IMR-90 (cell line): ENCODE data around the gene TJP3. TPM values are rescaled to one million over a fixed set of nuclear protein-coding genes. Genes with fewer than 3 reads are reported as not detected.

Experiments
- ATAC-seq: fragments of 200-7000 bp; cut with Tn5 transposase; 2 replicates; pipeline ENCODE4 v1.9.1; 2020; ENCODE audit warnings: low read depth, mild to moderate bottlenecking, moderate library complexity
- BruUV-seq: library from RNA; stranded (reverse); fragments of 400-500 nt; replicated peaks from 2 replicates; lab custom pipeline; 2021; lab: Mats Ljungman, UMichigan
- CTCF ChIA-PET: fragments of 300-600 bp; formaldehyde crosslinking; extraction: SDS; loops from one replicate; lab custom pipeline; 2021; ENCODE audit warnings: antibody characterized with exemption; lab: Yijun Ruan, JAX
- POLR2A ChIA-PET: fragments of 300-600 bp; sonication (Branson Sonifier 250); formaldehyde crosslinking; loops from one replicate; lab custom pipeline; 2022; ENCODE audit warnings: antibody characterized with exemption; ENCODE audit not compliant: unreplicated experiment; lab: Charles Lee
- DNase-seq: peaks from one replicate; pipeline ENCODE4 v3.0.0; 2013
- H2AFZ ChIP-seq: replicated peaks from 2 replicates; pipeline ENCODE3; 2013; ENCODE audit warnings: low read length, mild to moderate bottlenecking; ENCODE audit not compliant: poor library complexity
- H2AK5ac ChIP-seq: 2 replicates; pipeline ENCODE4 v1.6.1; 2013; ENCODE audit warnings: low read depth, low read length, inconsistent platforms
- H2AK9ac ChIP-seq: replicated peaks from 2 replicates; pipeline ENCODE3; 2013; ENCODE audit warnings: mild to moderate bottlenecking, low read depth, low read length, moderate library complexity; ENCODE audit not compliant: poor library complexity
- H2BK120ac ChIP-seq: 2 replicates; pipeline ENCODE4 v1.6.1; 2013; ENCODE audit warnings: low read depth, low read length, inconsistent platforms
- H2BK15ac ChIP-seq: 3 replicates; pipeline ENCODE4 v1.6.1; 2013; ENCODE audit warnings: low read depth, low read length, inconsistent platforms
- H2BK20ac ChIP-seq: 2 replicates; pipeline ENCODE4 v1.6.1; 2013; ENCODE audit warnings: low read depth, mild to moderate bottlenecking, inconsistent platforms, low read length, moderate library complexity
- H2BK5ac ChIP-seq: 2 replicates; pipeline ENCODE4 v1.6.1; 2013; ENCODE audit warnings: mild to moderate bottlenecking, low read depth, low read length, inconsistent platforms; ENCODE audit not compliant: poor library complexity, severe bottlenecking
- H3K14ac ChIP-seq: replicated peaks from 2 replicates; pipeline ENCODE4 v1.6.1; 2013; ENCODE audit warnings: low read depth, low read length, inconsistent platforms
- H3K18ac ChIP-seq: 2 replicates; pipeline ENCODE4 v1.6.1; 2013; ENCODE audit warnings: low read depth, low read length, control low read depth
- H3K23ac ChIP-seq: 2 replicates; pipeline ENCODE4 v1.6.1; 2013; ENCODE audit warnings: low read depth, low read length, inconsistent platforms
- H3K27ac ChIP-seq: 2 replicates; pipeline ENCODE4 v1.5.1; 2013; ENCODE audit warnings: mild to moderate bottlenecking, control low read depth, low read length; ENCODE audit not compliant: insufficient read depth
- H3K27me3 ChIP-seq: 2 replicates; pipeline ENCODE4 v1.6.1; 2013; ENCODE audit warnings: low read length; ENCODE audit not compliant: control insufficient read depth, insufficient read depth
- H3K36me3 ChIP-seq: 2 replicates; pipeline ENCODE4 v1.6.1; 2013; ENCODE audit warnings: low read length, mixed read lengths; ENCODE audit not compliant: control insufficient read depth, insufficient read depth
- H3K4ac ChIP-seq: 2 replicates; pipeline ENCODE4 v1.6.1; 2013; ENCODE audit warnings: low read depth, low read length, inconsistent platforms
- H3K4me1 ChIP-seq: 2 replicates; pipeline ENCODE4 v1.6.1; 2013; ENCODE audit warnings: low read length, mixed read lengths; ENCODE audit not compliant: control insufficient read depth, insufficient read depth
- H3K4me2 ChIP-seq: 2 replicates; pipeline ENCODE4 v1.6.1; 2013; ENCODE audit warnings: low read depth, mild to moderate bottlenecking, control low read depth, low read length, moderate library complexity
- H3K4me3 ChIP-seq: 2 replicates; pipeline ENCODE4 v1.5.1; 2013; ENCODE audit warnings: low read depth, mild to moderate bottlenecking, control low read depth, low read length, moderate library complexity; ENCODE audit not compliant: insufficient read depth
- H3K56ac ChIP-seq: 2 replicates; pipeline ENCODE4 v1.6.1; 2013; ENCODE audit warnings: low read length, inconsistent platforms; ENCODE audit not compliant: insufficient read depth; ENCODE audit errors: extremely low read depth
- H3K79me1 ChIP-seq, 2 experiments: 2 replicates each; pipeline ENCODE4 v1.6.1; 2013; ENCODE audit warnings: low read length in 2 of 2, inconsistent platforms in 1 of 2, low read depth in 1 of 2
- H3K9ac ChIP-seq: 2 replicates; pipeline ENCODE4 v1.6.1; 2013; ENCODE audit warnings: low read depth, low read length, control low read depth
- H3K9me1 ChIP-seq: 2 replicates; pipeline ENCODE4 v1.6.1; 2013; ENCODE audit warnings: low read length, inconsistent platforms; ENCODE audit not compliant: insufficient read depth
- H3K9me3 ChIP-seq: 2 replicates; pipeline ENCODE4 v1.6.1; 2013; ENCODE audit warnings: low read length; ENCODE audit not compliant: control insufficient read depth, insufficient read depth
- H4K20me1 ChIP-seq: 2 replicates; pipeline ENCODE4 v1.6.1; 2013; ENCODE audit warnings: low read length, inconsistent platforms; ENCODE audit not compliant: insufficient read depth
- H4K5ac ChIP-seq: 2 replicates; pipeline ENCODE4 v1.6.1; 2013; ENCODE audit warnings: mild to moderate bottlenecking, low read depth, low read length, control low read depth
- H4K8ac ChIP-seq, 2 experiments: 2 replicates each; pipeline ENCODE4 v1.6.1; 2013; ENCODE audit warnings: low read depth in 2 of 2, low read length in 2 of 2, control low read depth in 1 of 2, inconsistent platforms in 1 of 2
- H4K91ac ChIP-seq: 2 replicates; pipeline ENCODE4 v1.6.1; 2013; ENCODE audit warnings: low read depth, low read length, inconsistent platforms; ENCODE audit not compliant: insufficient read depth
- BHLHE40 ChIP-seq: fragments of 150-350 bp; IDR thresholded peaks from 2 replicates; pipeline ENCODE4 v1.6.1; 2016; ENCODE audit warnings: mild to moderate bottlenecking, low read depth, low read length
- CEBPB ChIP-seq: IDR thresholded peaks from 2 replicates; pipeline ENCODE4 v1.6.1; 2012; ENCODE audit warnings: low read depth, low read length, improper control_type of control experiment
- CHD1 ChIP-seq: IDR thresholded peaks from 2 replicates; pipeline ENCODE4 v1.6.1; 2012; ENCODE audit warnings: low read depth, low read length, improper control_type of control experiment
- FOS ChIP-seq: fragments of 150-350 bp; IDR thresholded peaks from 2 replicates; pipeline ENCODE4 v1.6.1; 2016; ENCODE audit warnings: low read depth, low read length
- MAFK ChIP-seq: IDR thresholded peaks from 2 replicates; pipeline ENCODE4 v1.6.1; 2012; ENCODE audit warnings: low read depth, low read length, improper control_type of control experiment
- MAZ ChIP-seq: IDR thresholded peaks from 2 replicates; pipeline ENCODE4 v1.6.1; 2012; ENCODE audit warnings: low read depth, mild to moderate bottlenecking, low read length, improper control_type of control experiment, moderate library complexity, borderline replicate concordance
- MXI1 ChIP-seq: IDR thresholded peaks from 2 replicates; pipeline ENCODE4 v1.6.1; 2012; ENCODE audit warnings: low read depth, mild to moderate bottlenecking, low read length, moderate library complexity, borderline replicate concordance
- NFE2L2 ChIP-seq: fragments of 150-350 bp; IDR thresholded peaks from 2 replicates; pipeline ENCODE4 v1.6.1; 2016; ENCODE audit warnings: low read depth, mild to moderate bottlenecking, low read length
- POLR2A ChIP-seq: IDR thresholded peaks from 2 replicates; pipeline ENCODE4 v1.6.1; 2012; ENCODE audit warnings: mild to moderate bottlenecking, low read depth, low read length
- RAD21 ChIP-seq: IDR thresholded peaks from 2 replicates; pipeline ENCODE4 v1.6.1; 2012; ENCODE audit warnings: low read length, improper control_type of control experiment
- RCOR1 ChIP-seq: IDR thresholded peaks from 2 replicates; pipeline ENCODE4 v1.6.1; 2012; ENCODE audit warnings: mild to moderate bottlenecking, low read length, improper control_type of control experiment; ENCODE audit not compliant: insufficient replicate concordance
- RFX5 ChIP-seq: IDR thresholded peaks from 2 replicates; pipeline ENCODE4 v1.8.0; 2012; ENCODE audit warnings: low read depth, mild to moderate bottlenecking, low read length, moderate library complexity
- SMC3 ChIP-seq: fragments of 150-350 bp; IDR thresholded peaks from 2 replicates; pipeline ENCODE4 v1.6.1; 2016; ENCODE audit warnings: low read depth, mild to moderate bottlenecking, antibody characterized with exemption, low read length, moderate library complexity
- WGBS, 2 experiments: methylation state at CpG; one replicate each; pipeline versions ENCODE4 v1.1.5 to v1.1.7; 2013; ENCODE audit warnings: missing lambda C conversion rate in 2 of 2; ENCODE audit not compliant: insufficient read length in 1 of 2; ENCODE audit errors: extremely low coverage in 2 of 2; 5-methylcytosine and 5-hydroxymethylcytosine counted together
- dilution Hi-C: fragments of 300-500 bp; cut with HindIII; formaldehyde crosslinking; loops from one replicate; pipeline ENCODE4 v1.14.3; 2018; ENCODE audit warnings: low sequenced_read_pairs; ENCODE audit not compliant: unreplicated experiment
- in situ Hi-C: fragments of 300-500 bp; cut with MboI; formaldehyde crosslinking; loops from 3 replicates; pipeline ENCODE4 v1.14.3; 2019; ENCODE audit warnings: low sequenced_read_pairs, inconsistent platforms, mixed read lengths
- intact Hi-C: fragments of 100-400 bp; cut with micrococcal nuclease; formaldehyde crosslinking; loops from 2 replicates; pipeline ENCODE4 v1.10.0; 2022
- polyA plus RNA-seq, 3 experiments: library from polyadenylated mRNA; depleted of rRNA; stranded (reverse); fragments of >200 nt; gene quantifications; 2 replicates each; pipeline ENCODE4 v1.2.3, GENCODE V29; 2012; ENCODE audit warnings: low replicate concordance in 1 of 3
- total RNA-seq: library from RNA; depleted of rRNA; stranded (reverse); fragments of >200 nt; gene quantifications from 2 replicates; pipeline ENCODE4 v1.2.3, GENCODE V29; 2012
- TF ChIP-seq, protein P1 (sequence below): fragments of 150-350 bp; IDR thresholded peaks from 2 replicates; pipeline ENCODE4 v1.6.1; 2017; ENCODE audit warnings: mild to moderate bottlenecking, antibody characterized with exemption, low read length, low read depth
- TF ChIP-seq, protein P2 (sequence below): fragments of 150-350 bp; IDR thresholded peaks from 2 replicates; pipeline ENCODE4 v1.6.1; 2016; ENCODE audit warnings: low read depth, mild to moderate bottlenecking, low read length, moderate library complexity, borderline replicate concordance
- TF ChIP-seq, protein P3 (sequence below): conservative IDR thresholded peaks from 2 replicates; pipeline ENCODE4 v1.5.1; 2012; ENCODE audit warnings: mild to moderate bottlenecking, low read depth, low read length, improper control_type of control experiment

The TJP3 gene
- total and polyA plus RNA-seq, 2 of the 4 experiments (the other 2 are of a cell fraction): not detected

DNA sequence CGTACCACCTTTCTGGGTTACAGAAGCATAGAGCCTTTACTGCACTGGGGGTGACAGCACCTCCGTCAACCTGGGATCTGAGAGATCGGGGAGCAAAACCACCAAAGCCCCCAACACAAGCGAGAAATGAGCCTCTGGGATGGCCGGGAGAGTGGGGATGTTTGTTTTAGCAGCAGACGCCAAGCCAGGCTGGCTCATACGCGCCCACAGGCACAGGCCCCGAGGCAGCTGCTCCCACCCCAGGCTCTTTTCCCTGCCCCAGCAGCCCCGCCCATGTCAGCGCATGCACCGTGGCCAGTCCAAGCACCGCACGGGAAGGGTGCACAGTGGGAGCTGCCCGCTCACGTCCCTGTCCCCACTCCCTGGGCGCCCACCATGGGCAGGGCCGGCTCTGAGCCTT is 16.5 kb upstream of the TJP3 start:
- Histone ChIP-seq H3K27me3 (no peaks in the 10 kb centered on the region), H3K36me3 (peaks cover 11% of the 10 kb centered on the region), H2AFZ (peak overlapping the region; percentile 7), H3K18ac (no peak overlapping the region), H3K56ac (no peak overlapping the region), H2BK120ac (no peak overlapping the region), H4K5ac (no peak overlapping the region), H4K20me1 (peaks cover 91% of the 10 kb centered on the region), H3K9ac (no peak overlapping the region), H4K91ac (no peak overlapping the region), H3K4me3 (no peak overlapping the region), H2AK5ac (no peak overlapping the region), H3K27ac (no peak overlapping the region), H3K9me3 (no peaks in the 10 kb centered on the region), H3K9me1 (peaks cover 6% of the 10 kb centered on the region), H3K79me1 (peaks cover 20 to 66% of the 10 kb centered on the region in 2 experiments), H3K4me2 (no peak overlapping the region), H3K23ac (no peak overlapping the region), H2BK5ac (no peak overlapping the region), H2BK15ac (no peak overlapping the region), H2AK9ac (no peak overlapping the region), H4K8ac (no peak overlapping the region), H3K14ac (no peak overlapping the region), H3K4me1 (peaks cover under 1% of the 10 kb centered on the region; the same call in 1 of the 2 replicates), H2BK20ac (no peak overlapping the region), H3K4ac (no peak overlapping the region)
- ATAC-seq (no peak), DNase-seq (no peak)
- intact Hi-C loops: no loop called here
- BruUV-seq: no TSS peak
- ChIA-PET POLR2A (no interaction called here), CTCF (no interaction called here)
- in situ Hi-C loops: no loop called here
- dilution Hi-C loops: no loop called here
- no peak for TF ChIP-seq CHD1
- no peak for TF ChIP-seq SMC3
- no peak for TF ChIP-seq CEBPB
- TF ChIP-seq, protein P1, sequence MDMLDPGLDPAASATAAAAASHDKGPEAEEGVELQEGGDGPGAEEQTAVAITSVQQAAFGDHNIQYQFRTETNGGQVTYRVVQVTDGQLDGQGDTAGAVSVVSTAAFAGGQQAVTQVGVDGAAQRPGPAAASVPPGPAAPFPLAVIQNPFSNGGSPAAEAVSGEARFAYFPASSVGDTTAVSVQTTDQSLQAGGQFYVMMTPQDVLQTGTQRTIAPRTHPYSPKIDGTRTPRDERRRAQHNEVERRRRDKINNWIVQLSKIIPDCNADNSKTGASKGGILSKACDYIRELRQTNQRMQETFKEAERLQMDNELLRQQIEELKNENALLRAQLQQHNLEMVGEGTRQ: no peak
- no peak for TF ChIP-seq MAFK
- no peak for TF ChIP-seq BHLHE40
- TF ChIP-seq MAZ: no peak
- TF ChIP-seq POLR2A: no peak
- TF ChIP-seq RFX5: no peak
- TF ChIP-seq RAD21: no peak
- no peak for TF ChIP-seq MXI1
- TF ChIP-seq, protein P2, sequence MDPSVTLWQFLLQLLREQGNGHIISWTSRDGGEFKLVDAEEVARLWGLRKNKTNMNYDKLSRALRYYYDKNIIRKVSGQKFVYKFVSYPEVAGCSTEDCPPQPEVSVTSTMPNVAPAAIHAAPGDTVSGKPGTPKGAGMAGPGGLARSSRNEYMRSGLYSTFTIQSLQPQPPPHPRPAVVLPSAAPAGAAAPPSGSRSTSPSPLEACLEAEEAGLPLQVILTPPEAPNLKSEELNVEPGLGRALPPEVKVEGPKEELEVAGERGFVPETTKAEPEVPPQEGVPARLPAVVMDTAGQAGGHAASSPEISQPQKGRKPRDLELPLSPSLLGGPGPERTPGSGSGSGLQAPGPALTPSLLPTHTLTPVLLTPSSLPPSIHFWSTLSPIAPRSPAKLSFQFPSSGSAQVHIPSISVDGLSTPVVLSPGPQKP: no peak
- TF ChIP-seq, protein P3, sequence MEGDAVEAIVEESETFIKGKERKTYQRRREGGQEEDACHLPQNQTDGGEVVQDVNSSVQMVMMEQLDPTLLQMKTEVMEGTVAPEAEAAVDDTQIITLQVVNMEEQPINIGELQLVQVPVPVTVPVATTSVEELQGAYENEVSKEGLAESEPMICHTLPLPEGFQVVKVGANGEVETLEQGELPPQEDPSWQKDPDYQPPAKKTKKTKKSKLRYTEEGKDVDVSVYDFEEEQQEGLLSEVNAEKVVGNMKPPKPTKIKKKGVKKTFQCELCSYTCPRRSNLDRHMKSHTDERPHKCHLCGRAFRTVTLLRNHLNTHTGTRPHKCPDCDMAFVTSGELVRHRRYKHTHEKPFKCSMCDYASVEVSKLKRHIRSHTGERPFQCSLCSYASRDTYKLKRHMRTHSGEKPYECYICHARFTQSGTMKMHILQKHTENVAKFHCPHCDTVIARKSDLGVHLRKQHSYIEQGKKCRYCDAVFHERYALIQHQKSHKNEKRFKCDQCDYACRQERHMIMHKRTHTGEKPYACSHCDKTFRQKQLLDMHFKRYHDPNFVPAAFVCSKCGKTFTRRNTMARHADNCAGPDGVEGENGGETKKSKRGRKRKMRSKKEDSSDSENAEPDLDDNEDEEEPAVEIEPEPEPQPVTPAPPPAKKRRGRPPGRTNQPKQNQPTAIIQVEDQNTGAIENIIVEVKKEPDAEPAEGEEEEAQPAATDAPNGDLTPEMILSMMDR: no peak
- no peak for TF ChIP-seq RCOR1
- no peak for TF ChIP-seq FOS
- TF ChIP-seq NFE2L2: no peak
- WGBS, 2 experiments: 92% methylated on average over 9 of the region's 18 CpGs; no CpG with 5 or more reads in 1 of the 2 experiments
